ENCODE measurements around the gene CPNE7. TPM values are rescaled to one million over a fixed set of nuclear protein-coding genes. Genes with fewer than 3 reads are reported as not detected.

CPNE7 gene
- total RNA-seq, 1 experiment from 2014 or later, result 3.7 TPM

DNA sequence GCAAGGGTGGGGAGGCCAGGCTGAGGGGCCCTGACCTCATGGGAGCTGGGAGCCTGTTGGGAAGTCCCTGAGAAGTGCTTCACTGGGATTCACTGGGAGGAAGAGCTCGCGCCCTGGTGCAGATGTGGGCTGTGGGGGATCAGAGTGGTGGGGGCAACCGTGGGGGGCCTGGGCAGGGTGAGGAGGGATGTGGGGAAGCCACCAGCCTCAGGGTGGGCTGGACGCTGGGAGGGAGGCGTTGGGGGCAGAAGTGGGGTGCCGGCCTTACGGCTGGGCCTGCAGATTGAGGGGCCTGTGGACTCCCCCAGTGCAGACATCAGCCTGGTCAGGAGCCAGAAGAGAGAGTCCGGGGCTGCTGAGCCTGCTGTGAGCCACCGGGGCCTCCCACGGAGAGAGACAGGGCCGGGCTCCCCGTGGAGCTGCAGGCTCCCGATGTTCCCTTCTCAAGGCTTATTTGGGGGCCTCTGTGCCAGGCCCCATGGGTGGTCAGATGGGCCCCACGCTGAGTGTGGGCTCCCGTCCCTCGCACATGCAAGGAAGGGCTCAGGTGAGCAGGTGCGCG lies 45.7 kb downstream of the CPNE7 start:
- Histone ChIP-seq H3K9ac (ENCODE audit: low read length) (no peak overlapping the region), H3K4me3 (ENCODE audit: low read length) (no peak overlapping the region), H3K9me3 (ENCODE audit: low read length) (no peaks in the 10 kb centered on the region), H4K20me1 (ENCODE audit: insufficient read depth, low read depth, low read length) (no peaks in the 10 kb centered on the region; the same call in 1 of the 2 replicates), H3K79me2 (ENCODE audit: low read length) (no peaks in the 10 kb centered on the region), H3K27ac (ENCODE audit: low read length) (no peak overlapping the region), H3K4me2 (ENCODE audit: low read depth, low read length, poor library complexity, severe bottlenecking) (no peak overlapping the region), H3K36me3 (ENCODE audit: insufficient read depth, low read length) (no peaks in the 10 kb centered on the region), H3K4me1 (ENCODE audit: low read length) (peaks cover 9% of the 10 kb centered on the region), H2AFZ (ENCODE audit: low read length) (no peak overlapping the region), H3K9me2 (replicated peaks; ENCODE audit: insufficient read depth, low read length) (no peaks in the 10 kb centered on the region), H3K27me3 (ENCODE audit: low read length) (no peaks in the 10 kb centered on the region)
- DNase-seq, result no peak

DNA sequence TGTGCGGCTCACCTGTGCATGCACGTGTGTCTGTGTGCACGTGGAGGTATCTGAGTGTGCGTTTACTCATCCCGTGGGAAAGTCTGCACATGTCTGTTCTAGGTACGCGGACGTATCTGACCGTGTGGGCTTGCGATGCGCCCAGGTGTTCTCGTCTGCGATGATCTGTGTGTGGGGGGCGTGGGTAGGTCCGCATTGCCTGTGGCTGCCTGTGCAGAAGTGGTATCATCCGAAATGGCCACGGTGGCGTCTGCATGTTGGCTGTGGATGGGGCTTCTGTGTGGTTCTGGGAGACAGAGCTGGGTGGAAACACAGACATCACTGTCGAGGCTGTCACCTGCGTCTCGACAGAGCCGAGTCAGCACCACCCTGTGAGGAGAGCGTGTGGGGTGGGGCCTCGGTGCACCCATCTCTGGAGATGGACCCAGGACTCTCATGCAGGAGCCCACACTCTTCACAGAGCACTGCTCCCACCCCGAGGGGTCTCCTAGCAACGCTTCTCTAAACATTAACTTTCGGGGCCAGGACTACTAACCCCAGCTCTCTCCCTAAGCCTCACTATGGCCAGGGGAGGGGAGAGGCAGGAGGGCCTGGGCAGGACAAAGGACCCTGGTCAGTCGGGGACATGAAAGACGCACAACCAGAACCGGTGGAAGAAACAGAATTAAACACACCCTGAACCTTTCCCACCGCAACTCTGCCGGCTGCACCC lies 46.3 kb downstream of the CPNE7 start:
- Histone ChIP-seq H3K79me2 (ENCODE audit: low read length) (no peaks in the 10 kb centered on the region), H3K9me2 (replicated peaks; ENCODE audit: insufficient read depth, low read length) (no peaks in the 10 kb centered on the region), H3K27me3 (ENCODE audit: low read length) (no peaks in the 10 kb centered on the region), H3K4me1 (ENCODE audit: low read length) (peaks cover 9% of the 10 kb centered on the region), H3K36me3 (ENCODE audit: insufficient read depth, low read length) (no peaks in the 10 kb centered on the region), H3K9ac (ENCODE audit: low read length) (no peak overlapping the region), H3K4me2 (ENCODE audit: low read depth, low read length, poor library complexity, severe bottlenecking) (no peak overlapping the region), H3K27ac (ENCODE audit: low read length) (no peak overlapping the region), H3K9me3 (ENCODE audit: low read length) (no peaks in the 10 kb centered on the region), H4K20me1 (ENCODE audit: insufficient read depth, low read depth, low read length) (no peaks in the 10 kb centered on the region; the same call in 1 of the 2 replicates), H2AFZ (ENCODE audit: low read length) (no peak overlapping the region), H3K4me3 (ENCODE audit: low read length) (no peak overlapping the region)
- no peak for DNase-seq

GRCh38 chr16:89623511-89624261 lies 48.1 kb downstream of the CPNE7 start:
- no peaks in the 10 kb centered on the region for H3K36me3 ChIP-seq (ENCODE audit: insufficient read depth, low read length)
- peaks cover 9% of the 10 kb centered on the region for H3K4me1 ChIP-seq (ENCODE audit: low read length)
- no peaks in the 10 kb centered on the region for H3K9me3 ChIP-seq (ENCODE audit: low read length)
- no peak overlapping the region for H3K4me2 ChIP-seq (ENCODE audit: low read depth, low read length, poor library complexity, severe bottlenecking)
- no peak for DNase-seq
- H3K4me3 ChIP-seq (ENCODE audit: low read length), result no peak overlapping the region
- no peaks in the 10 kb centered on the region for H3K79me2 ChIP-seq (ENCODE audit: low read length)
- H3K9ac ChIP-seq (ENCODE audit: low read length), result no peak overlapping the region
- no peaks in the 10 kb centered on the region for H3K9me2 ChIP-seq (replicated peaks; ENCODE audit: insufficient read depth, low read length)
- H4K20me1 ChIP-seq (ENCODE audit: insufficient read depth, low read depth, low read length), result no peaks in the 10 kb centered on the region; the same call in 1 of the 2 replicates
- H2AFZ ChIP-seq (ENCODE audit: low read length), result no peak overlapping the region
- no peak overlapping the region for H3K27ac ChIP-seq (ENCODE audit: low read length)
- no peaks in the 10 kb centered on the region for H3K27me3 ChIP-seq (ENCODE audit: low read length)

- Histone ChIP-seq H3K36me3 (ENCODE audit: insufficient read depth, low read length) (no peaks in the 10 kb centered on the region), H3K4me3 (ENCODE audit: low read length) (no peak overlapping the region), H3K4me1 (ENCODE audit: low read length) (peaks cover 7% of the 10 kb centered on the region), H3K9ac (ENCODE audit: low read length) (no peak overlapping the region), H3K27ac (ENCODE audit: low read length) (no peak overlapping the region), H3K79me2 (ENCODE audit: low read length) (no peaks in the 10 kb centered on the region), H3K9me2 (replicated peaks; ENCODE audit: insufficient read depth, low read length) (no peaks in the 10 kb centered on the region), H3K27me3 (ENCODE audit: low read length) (no peaks in the 10 kb centered on the region), H2AFZ (ENCODE audit: low read length) (no peak overlapping the region), H4K20me1 (ENCODE audit: insufficient read depth, low read depth, low read length) (no peaks in the 10 kb centered on the region; the same call in 1 of the 2 replicates), H3K9me3 (ENCODE audit: low read length) (no peaks in the 10 kb centered on the region), H3K4me2 (ENCODE audit: low read depth, low read length, poor library complexity, severe bottlenecking) (no peak overlapping the region)
- DNase-seq, result no peak
Measured at GRCh38 chr16:89624777-89625761, 49.5 kb downstream of the CPNE7 start.

DNA sequence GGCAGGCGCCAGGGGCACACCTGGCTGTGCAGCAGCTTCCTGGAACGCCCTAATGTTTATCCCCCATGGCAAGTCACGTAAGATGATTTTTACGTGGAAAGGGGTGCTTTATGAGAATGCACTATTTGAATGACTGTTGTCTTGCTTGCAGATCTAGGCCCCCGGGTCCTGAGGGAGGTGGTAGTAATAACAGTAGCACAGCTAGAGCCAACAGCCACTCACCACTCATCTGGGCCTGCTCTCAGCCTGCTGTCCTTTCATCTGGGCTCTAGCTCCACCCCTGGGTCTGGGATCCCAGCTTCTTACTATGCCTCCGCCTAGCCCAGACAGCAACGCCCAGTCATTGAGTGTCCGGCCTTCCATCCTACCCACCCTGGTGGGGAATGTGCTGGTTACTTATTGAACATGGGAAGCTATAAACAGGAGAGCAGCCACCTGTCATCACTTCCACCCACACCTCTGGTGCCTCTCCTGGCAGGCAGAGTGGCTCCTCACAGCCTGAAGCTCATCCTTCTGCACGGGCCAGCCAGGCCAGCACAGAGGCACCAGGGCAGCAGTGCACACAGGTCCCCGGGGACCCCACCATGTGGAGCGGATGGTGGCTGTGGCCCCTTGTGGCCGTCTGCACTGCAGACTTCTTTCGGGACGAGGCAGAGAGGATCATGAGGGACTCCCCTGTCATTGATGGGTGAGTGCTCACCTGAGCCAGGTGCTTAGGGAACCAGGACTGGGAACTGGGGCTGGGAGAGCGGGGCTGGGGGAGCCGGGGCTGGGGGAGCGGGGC lies 54.5 kb downstream of the CPNE7 start:
- H3K36me3 ChIP-seq (ENCODE audit: insufficient read depth, low read length), result no peaks in the 10 kb centered on the region
- no peaks in the 10 kb centered on the region for H3K79me2 ChIP-seq (ENCODE audit: low read length)
- no peaks in the 10 kb centered on the region for H4K20me1 ChIP-seq (ENCODE audit: insufficient read depth, low read depth, low read length)
- no peaks in the 10 kb centered on the region for H3K9me2 ChIP-seq (replicated peaks; ENCODE audit: insufficient read depth, low read length)
- no peaks in the 10 kb centered on the region for H3K9me3 ChIP-seq (ENCODE audit: low read length)
- H3K4me2 ChIP-seq (ENCODE audit: low read depth, low read length, poor library complexity, severe bottlenecking), result no peak overlapping the region
- H3K27me3 ChIP-seq (ENCODE audit: low read length), result no peaks in the 10 kb centered on the region
- H3K4me3 ChIP-seq (ENCODE audit: low read length), result no peak overlapping the region
- H3K9ac ChIP-seq (ENCODE audit: low read length), result no peak overlapping the region
- DNase-seq, result no peak
- H3K27ac ChIP-seq (ENCODE audit: low read length), result no peak overlapping the region
- H3K4me1 ChIP-seq (ENCODE audit: low read length), result no peaks in the 10 kb centered on the region
- no peak overlapping the region for H2AFZ ChIP-seq (ENCODE audit: low read length)

DNA sequence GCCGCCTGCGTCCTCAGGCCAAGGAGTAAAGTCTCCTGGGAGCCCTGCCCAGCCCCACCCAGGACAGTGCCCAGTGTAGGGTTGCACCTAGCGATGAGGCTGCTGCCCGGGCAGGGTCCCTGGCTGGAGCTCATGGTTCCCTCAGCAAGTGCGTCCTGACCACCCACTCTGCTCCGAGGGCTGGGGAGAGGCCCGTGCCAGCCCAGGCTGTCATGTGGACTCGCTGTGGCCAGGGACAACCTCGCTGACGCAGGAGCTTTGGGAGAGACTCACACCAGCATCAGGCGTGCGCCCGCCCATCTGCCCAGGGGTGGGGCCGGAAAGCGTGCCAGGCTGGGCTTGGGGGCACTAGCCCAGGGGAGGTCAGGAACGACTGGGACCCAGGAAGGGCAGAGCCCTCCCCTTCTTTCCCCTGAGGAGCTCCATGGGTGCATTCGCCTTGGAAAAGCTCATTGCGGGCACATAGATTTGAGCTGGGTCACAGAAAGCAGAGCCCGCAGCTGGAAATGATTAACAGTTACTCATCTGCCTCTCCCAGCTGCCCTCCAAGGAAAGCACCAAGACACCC lies 57.6 kb downstream of the CPNE7 start:
- H3K79me2 ChIP-seq (ENCODE audit: low read length), result no peaks in the 10 kb centered on the region
- H3K4me2 ChIP-seq (ENCODE audit: low read depth, low read length, poor library complexity, severe bottlenecking), result no peak overlapping the region
- H3K4me3 ChIP-seq (ENCODE audit: low read length), result no peak overlapping the region
- no peaks in the 10 kb centered on the region for H3K9me3 ChIP-seq (ENCODE audit: low read length)
- H3K9me2 ChIP-seq (replicated peaks; ENCODE audit: insufficient read depth, low read length), result no peaks in the 10 kb centered on the region
- H3K9ac ChIP-seq (ENCODE audit: low read length), result no peak overlapping the region
- DNase-seq, result no peak
- H2AFZ ChIP-seq (ENCODE audit: low read length), result no peak overlapping the region
- H3K27ac ChIP-seq (ENCODE audit: low read length), result no peak overlapping the region
- H4K20me1 ChIP-seq (ENCODE audit: insufficient read depth, low read depth, low read length), result no peaks in the 10 kb centered on the region
- H3K4me1 ChIP-seq (ENCODE audit: low read length), result no peaks in the 10 kb centered on the region
- H3K27me3 ChIP-seq (ENCODE audit: low read length), result no peaks in the 10 kb centered on the region
- H3K36me3 ChIP-seq (ENCODE audit: insufficient read depth, low read length), result no peaks in the 10 kb centered on the region
